HG03108 (cell line): ENCODE measurements around the gene FIS1.
A peak's percentile ranks its signal among the peaks of the same experiment; 100 is the strongest.
"Not testable (repeated sequence)": the region's sequence is repeated elsewhere in the genome, so short reads cannot be mapped to it uniquely, and the experiment has no call there.

Experiments used
- ATAC-seq: cut with Tn5 transposase; IDR thresholded peaks from one replicate; pipeline ENCODE4 v1.9.1; 2021; ENCODE audit warnings: moderate library complexity; ENCODE audit not compliant: unreplicated experiment

The FIS1 gene

GRCh38 chr7:101244375-101245146 is at the start of gene FIS1:
FIS1 (minus strand) TSS chr7:101245081; CDS start chr7:101245004, 77 bp downstream.
- ATAC-seq: peak; percentile 93

- no peak for ATAC-seq
Observed at GRCh38 chr7:101294039-101294831, 49.4 kb upstream of the FIS1 start.

- not testable (repeated sequence) for ATAC-seq
Observed at GRCh38 chr7:101293069-101294021, 48.5 kb upstream of the FIS1 start.

- ATAC-seq: not testable (repeated sequence)
Observed at GRCh38 chr7:101292566-101292965, 47.7 kb upstream of the FIS1 start.

- not testable (repeated sequence) for ATAC-seq
Observed at GRCh38 chr7:101290186-101291037, 45.5 kb upstream of the FIS1 start.

- ATAC-seq: peak; percentile 66
Observed at GRCh38 chr7:101289687-101290086, 44.8 kb upstream of the FIS1 start.

- no peak for ATAC-seq
Observed at GRCh38 chr7:101288439-101288838, 43.6 kb upstream of the FIS1 start.

GRCh38 chr7:101287032-101287431 is 42.2 kb upstream of the FIS1 start:
- no peak for ATAC-seq

- not testable (repeated sequence) for ATAC-seq
Observed at GRCh38 chr7:101285880-101286279, 41.0 kb upstream of the FIS1 start.

- ATAC-seq: no peak
Observed at GRCh38 chr7:101285171-101285570, 40.3 kb upstream of the FIS1 start.

- not testable (repeated sequence) for ATAC-seq
Observed at GRCh38 chr7:101280912-101281311, 36.0 kb upstream of the FIS1 start.

- no peak for ATAC-seq
Observed at GRCh38 chr7:101278461-101279292, 33.8 kb upstream of the FIS1 start.

- no peak for ATAC-seq
Observed at GRCh38 chr7:101277155-101277554, 32.3 kb upstream of the FIS1 start.

GRCh38 chr7:101273206-101273605 is 28.3 kb upstream of the FIS1 start:
- ATAC-seq: no peak

- ATAC-seq: no peak
Observed at GRCh38 chr7:101271021-101271420, 26.1 kb upstream of the FIS1 start.

GRCh38 chr7:101269664-101270063 is 24.8 kb upstream of the FIS1 start:
- no peak for ATAC-seq

- ATAC-seq: no peak
Observed at GRCh38 chr7:101265622-101266516, 21.0 kb upstream of the FIS1 start.

GRCh38 chr7:101264102-101264706 is 19.3 kb upstream of the FIS1 start:
- ATAC-seq: not testable (repeated sequence)
